ES-I3 (cell line): Measurements from ENCODE around the gene DNAJB14.

ENCODE experiments used
- H3K36me3 ChIP-seq: 2 replicates; pipeline ENCODE4 v1.6.1; 2013; ENCODE audit warnings: mild to moderate bottlenecking, low read length, control low read depth, moderate library complexity; ENCODE audit not compliant: insufficient read depth
- H3K4me1 ChIP-seq: 2 replicates; pipeline ENCODE4 v1.6.1; 2013; ENCODE audit warnings: mild to moderate bottlenecking, control low read depth, low read length; ENCODE audit not compliant: insufficient read depth
- H3K9ac ChIP-seq: 2 replicates; pipeline ENCODE4 v1.6.1; 2013; ENCODE audit warnings: low read depth, mild to moderate bottlenecking, low read length, moderate library complexity
- H3K9me3 ChIP-seq: 2 replicates; pipeline ENCODE4 v1.6.1; 2013; ENCODE audit warnings: mild to moderate bottlenecking, low read length, moderate library complexity; ENCODE audit not compliant: control insufficient read depth, insufficient read depth

Gene DNAJB14

DNA sequence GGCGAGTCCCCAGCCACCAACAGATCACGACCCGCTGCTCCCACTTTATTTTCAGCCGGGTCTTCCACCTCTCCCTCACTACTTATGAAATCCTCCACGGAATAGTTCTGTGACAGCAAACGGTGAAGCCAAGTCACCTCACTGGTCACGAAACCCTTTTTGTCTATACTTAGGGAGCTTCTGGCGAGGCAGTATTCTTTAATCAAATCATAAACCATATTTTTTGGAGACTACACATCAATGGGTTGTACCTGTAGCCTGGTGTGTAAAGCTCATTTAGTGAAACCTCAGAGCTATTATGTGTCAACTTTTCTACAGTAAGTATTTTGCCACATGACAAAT is 4.5 kb upstream of the DNAJB14 start:
- Histone ChIP-seq H3K9me3 (no peaks in the 10 kb centered on the region), H3K9ac (peak overlapping the region; percentile 90), H3K4me1 (peaks cover 11% of the 10 kb centered on the region), H3K36me3 (peaks cover 6% of the 10 kb centered on the region)

GRCh38 chr4:99949999-99950912 is 3.8 kb upstream of the DNAJB14 start, which contains the start of gene H2AZ1:
Gene H2AZ1, minus strand, starts transcription at chr4:99950275. Its CDS starts 105 bp downstream, at chr4:99950170.
- H3K9me3 ChIP-seq, result no peaks in the 10 kb centered on the region
- peaks cover 6% of the 10 kb centered on the region for H3K36me3 ChIP-seq
- peaks cover 11% of the 10 kb centered on the region for H3K4me1 ChIP-seq
- H3K9ac ChIP-seq, result peak within 1 kb of the TSS; percentile 99

- Histone ChIP-seq H3K4me1 (peaks cover 11% of the 10 kb centered on the region), H3K9ac (peak overlapping the region; percentile 99), H3K9me3 (no peaks in the 10 kb centered on the region), H3K36me3 (peaks cover 6% of the 10 kb centered on the region)
Observed at GRCh38 chr4:99949034-99949998, 2.9 kb upstream of the DNAJB14 start.

DNA sequence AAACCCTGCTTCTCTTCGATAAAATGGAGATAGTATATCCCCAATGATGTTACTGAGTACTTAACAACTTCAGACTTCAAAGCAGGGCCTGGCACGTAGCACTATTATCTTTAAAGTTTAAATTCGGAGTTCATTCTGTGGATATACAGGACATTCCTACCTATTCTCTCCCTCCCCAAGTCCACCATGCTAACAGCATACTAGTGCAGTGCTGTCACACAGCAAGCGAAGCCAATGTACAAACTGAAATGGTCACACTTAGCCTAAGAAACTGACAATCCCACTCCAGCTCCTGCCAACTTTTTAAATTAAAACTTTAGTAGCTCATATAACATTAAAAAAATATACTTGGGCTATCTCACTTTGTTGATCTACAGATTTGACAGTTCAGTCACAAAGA is 1.2 kb upstream of the DNAJB14 start:
- H3K9me3 ChIP-seq, result no peaks in the 10 kb centered on the region
- H3K36me3 ChIP-seq, result peaks cover 6% of the 10 kb centered on the region
- H3K4me1 ChIP-seq, result peaks cover 11% of the 10 kb centered on the region
- peak overlapping the region; percentile 95 for H3K9ac ChIP-seq

DNA sequence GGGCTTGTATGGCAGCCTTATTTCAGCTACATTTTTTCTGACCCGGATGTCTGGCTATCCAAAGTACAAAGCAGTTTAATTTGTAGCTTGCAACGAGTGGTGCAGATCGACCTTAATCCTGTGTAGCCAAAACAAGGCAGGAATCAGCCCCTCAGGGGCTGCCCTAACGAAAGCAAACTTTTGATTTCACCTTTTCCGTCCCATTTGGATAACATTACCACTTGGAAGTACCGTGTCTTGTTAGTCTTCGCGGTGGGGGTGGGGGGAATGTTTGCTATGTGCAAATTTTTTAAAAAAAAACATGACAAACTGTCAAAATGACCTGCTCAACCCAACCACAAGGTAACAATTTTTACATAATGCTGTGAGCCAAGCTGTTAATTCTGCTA is 766 bp upstream of the DNAJB14 start:
- peak overlapping the region; percentile 95 for H3K9ac ChIP-seq
- H3K36me3 ChIP-seq, result peaks cover 6% of the 10 kb centered on the region
- no peaks in the 10 kb centered on the region for H3K9me3 ChIP-seq
- peaks cover 11% of the 10 kb centered on the region for H3K4me1 ChIP-seq

GRCh38 chr4:99945718-99946355 is 581 bp downstream of the DNAJB14 start:
- H3K9ac ChIP-seq, result peak overlapping the region; percentile 95
- peaks cover 6% of the 10 kb centered on the region for H3K36me3 ChIP-seq
- H3K4me1 ChIP-seq, result peaks cover 11% of the 10 kb centered on the region
- H3K9me3 ChIP-seq, result no peaks in the 10 kb centered on the region

DNA sequence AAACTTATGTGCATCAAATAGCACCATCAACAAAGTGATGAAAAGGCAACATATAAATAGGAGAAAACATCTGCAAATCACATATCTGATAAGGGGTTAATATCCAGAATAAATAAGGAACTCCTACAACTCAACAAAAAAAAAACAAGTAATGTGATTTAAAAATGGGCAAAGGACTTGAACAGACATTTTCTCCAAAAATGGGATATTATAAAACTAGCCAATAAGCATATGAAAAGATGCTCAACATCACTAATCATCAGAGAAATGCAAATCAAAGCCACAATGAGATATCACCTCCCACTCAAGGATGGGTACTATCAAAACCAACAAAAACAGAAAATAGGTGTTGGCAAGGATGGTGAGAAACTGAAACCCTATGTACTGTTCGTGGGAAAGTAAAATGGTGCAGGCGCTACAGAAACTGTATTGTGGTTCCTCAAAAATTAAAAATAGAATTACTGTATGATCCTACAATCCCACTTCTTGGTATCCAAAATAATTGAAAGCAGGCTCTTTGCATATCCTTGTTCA is 2.4 kb downstream of the DNAJB14 start:
- no peak overlapping the region for H3K9ac ChIP-seq
- peaks cover 6% of the 10 kb centered on the region for H3K36me3 ChIP-seq
- H3K4me1 ChIP-seq, result peaks cover 11% of the 10 kb centered on the region

DNA sequence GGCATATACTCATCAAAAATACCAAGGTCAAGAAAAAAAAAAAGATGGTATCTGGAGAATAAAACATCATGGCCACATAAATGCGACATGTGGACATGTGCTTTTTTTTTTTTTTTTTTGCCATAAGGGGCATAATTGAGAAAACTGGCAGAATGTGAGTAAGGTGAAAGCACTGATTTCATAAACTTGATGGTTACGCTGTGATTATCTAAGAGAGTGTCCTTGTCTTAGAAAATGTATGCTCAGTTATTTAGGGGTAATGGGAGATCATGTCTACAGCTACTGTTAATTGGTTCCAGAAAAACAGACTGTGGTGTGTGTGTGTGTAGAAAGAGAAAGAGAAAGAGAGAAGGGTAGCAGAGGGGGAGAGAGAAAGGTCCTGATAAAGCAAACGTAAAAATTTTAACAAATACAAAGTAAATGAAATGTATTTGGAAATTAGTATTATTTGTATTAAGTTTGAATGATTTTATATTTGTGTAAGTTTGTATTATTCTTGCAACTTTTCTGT is 8.1 kb downstream of the DNAJB14 start:
- no peaks in the 10 kb centered on the region for H3K4me1 ChIP-seq
- no peak overlapping the region for H3K9ac ChIP-seq
- no peaks in the 10 kb centered on the region for H3K36me3 ChIP-seq
- peaks cover 10% of the 10 kb centered on the region; the same call in 1 of the 2 replicates for H3K9me3 ChIP-seq

More for the DNA sequence above, 2.4 kb downstream of the DNAJB14 start:
- no peaks in the 10 kb centered on the region for H3K9me3 ChIP-seq

DNA sequence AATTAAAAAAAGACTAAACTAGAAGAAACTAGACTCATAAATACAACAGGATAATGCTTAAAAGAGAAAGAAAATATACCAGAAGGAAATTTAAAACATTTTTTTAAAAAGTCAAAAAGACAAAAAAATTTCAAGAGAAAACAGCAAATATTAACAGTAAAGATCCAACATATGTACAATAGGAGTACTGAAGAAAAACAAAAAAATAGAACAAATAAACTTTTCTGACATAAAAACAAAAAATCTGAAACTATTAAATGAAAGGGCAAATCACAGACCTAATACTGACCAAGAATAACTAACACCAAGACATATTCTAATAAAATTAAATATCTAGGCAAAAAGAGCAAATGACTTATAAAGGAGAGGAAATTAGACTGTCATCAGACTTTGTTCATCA is 11.5 kb downstream of the DNAJB14 start:
- Histone ChIP-seq H3K36me3 (no peaks in the 10 kb centered on the region), H3K9me3 (peaks cover 10% of the 10 kb centered on the region; the same call in 1 of the 2 replicates), H3K9ac (no peak overlapping the region), H3K4me1 (no peaks in the 10 kb centered on the region)

DNA sequence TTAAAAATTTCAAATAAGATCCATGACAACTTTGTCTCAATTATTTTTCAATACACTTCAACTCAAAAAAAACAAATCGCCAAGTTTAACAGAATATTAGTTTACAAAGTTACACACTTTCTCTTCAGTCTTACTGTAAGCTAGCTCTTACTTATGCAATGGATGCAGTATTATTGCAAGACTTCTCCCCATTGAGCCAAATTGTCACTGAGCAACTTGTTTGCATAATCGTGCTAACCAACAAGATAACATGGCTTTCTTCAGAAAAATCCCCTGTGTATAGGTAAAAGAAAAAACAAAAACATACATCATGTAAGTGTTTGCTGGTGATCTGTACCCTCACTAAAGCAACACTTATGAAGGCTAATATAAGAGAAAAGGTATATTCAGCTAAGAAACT is 18.9 kb downstream of the DNAJB14 start:
- Histone ChIP-seq H3K9me3 (no peaks in the 10 kb centered on the region; the same call in 1 of the 2 replicates), H3K36me3 (peaks cover 2% of the 10 kb centered on the region; the same call in 1 of the 2 replicates), H3K9ac (no peak overlapping the region), H3K4me1 (no peaks in the 10 kb centered on the region)

- H3K36me3 ChIP-seq, result peaks cover 3% of the 10 kb centered on the region; the same call in 1 of the 2 replicates
- H3K9me3 ChIP-seq, result no peaks in the 10 kb centered on the region
- H3K4me1 ChIP-seq, result no peaks in the 10 kb centered on the region
- H3K9ac ChIP-seq, result no peak overlapping the region
Observed at GRCh38 chr4:99921174-99921573, 25.2 kb downstream of the DNAJB14 start.

GRCh38 chr4:99918656-99919055 is 27.8 kb downstream of the DNAJB14 start:
- no peak overlapping the region for H3K9ac ChIP-seq
- H3K9me3 ChIP-seq, result no peaks in the 10 kb centered on the region
- H3K36me3 ChIP-seq, result peaks cover 3% of the 10 kb centered on the region; the same call in 1 of the 2 replicates
- no peaks in the 10 kb centered on the region for H3K4me1 ChIP-seq

DNA sequence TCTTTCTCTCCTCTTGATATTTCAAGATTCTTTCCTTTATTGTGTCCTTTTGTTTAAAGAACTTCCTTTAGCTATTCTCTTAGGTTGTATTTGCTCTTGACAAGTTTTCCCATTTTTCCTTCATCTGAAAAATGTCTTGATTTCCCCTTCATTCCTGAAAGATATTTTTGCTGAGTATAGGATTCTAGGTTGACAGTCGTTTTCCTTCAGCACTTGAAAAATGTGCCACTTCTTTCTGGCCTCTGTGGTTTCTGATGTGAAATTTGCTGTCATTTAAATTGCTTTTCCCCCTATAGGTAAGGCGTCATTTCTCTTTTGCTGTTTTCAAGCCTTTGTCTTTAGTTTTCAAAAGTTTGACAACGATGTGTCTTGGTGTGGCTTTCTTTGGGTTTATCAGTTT is 28.8 kb downstream of the DNAJB14 start:
- no peak overlapping the region for H3K9ac ChIP-seq
- no peaks in the 10 kb centered on the region for H3K9me3 ChIP-seq
- H3K4me1 ChIP-seq, result no peaks in the 10 kb centered on the region
- peaks cover 1% of the 10 kb centered on the region; the same call in 1 of the 2 replicates for H3K36me3 ChIP-seq
